ENCODE results near the gene TPRN.

GRCh38 chr9:137234055-137234697 is 33.6 kb upstream of the TPRN start:
- TF ChIP-seq CTCF (IDR thresholded peaks at IDR 0.05 in 4 of 5, conservative IDR thresholded peaks at IDR 0.05 in 1 of 5) (no peak), POLR2A (IDR thresholded peaks at IDR 0.05) (no peak)
